HG03066 (cell line): ENCODE results near the gene ZCWPW1.
"Not testable (repeated sequence)": the region's sequence is repeated elsewhere in the genome, so short reads cannot be mapped to it uniquely, and the experiment has no call there.

ENCODE experiments used
- ATAC-seq: cut with Tn5 transposase; IDR thresholded peaks from one replicate; pipeline ENCODE4 v1.9.1; 2021; ENCODE audit warnings: low read depth; ENCODE audit not compliant: unreplicated experiment

The ZCWPW1 gene

GRCh38 chr7:100360135-100360854 lies 68.2 kb downstream of the ZCWPW1 start:
- ATAC-seq = no peak

- ATAC-seq = no peak
Observed at GRCh38 chr7:100358857-100359212, 69.7 kb downstream of the ZCWPW1 start.

DNA sequence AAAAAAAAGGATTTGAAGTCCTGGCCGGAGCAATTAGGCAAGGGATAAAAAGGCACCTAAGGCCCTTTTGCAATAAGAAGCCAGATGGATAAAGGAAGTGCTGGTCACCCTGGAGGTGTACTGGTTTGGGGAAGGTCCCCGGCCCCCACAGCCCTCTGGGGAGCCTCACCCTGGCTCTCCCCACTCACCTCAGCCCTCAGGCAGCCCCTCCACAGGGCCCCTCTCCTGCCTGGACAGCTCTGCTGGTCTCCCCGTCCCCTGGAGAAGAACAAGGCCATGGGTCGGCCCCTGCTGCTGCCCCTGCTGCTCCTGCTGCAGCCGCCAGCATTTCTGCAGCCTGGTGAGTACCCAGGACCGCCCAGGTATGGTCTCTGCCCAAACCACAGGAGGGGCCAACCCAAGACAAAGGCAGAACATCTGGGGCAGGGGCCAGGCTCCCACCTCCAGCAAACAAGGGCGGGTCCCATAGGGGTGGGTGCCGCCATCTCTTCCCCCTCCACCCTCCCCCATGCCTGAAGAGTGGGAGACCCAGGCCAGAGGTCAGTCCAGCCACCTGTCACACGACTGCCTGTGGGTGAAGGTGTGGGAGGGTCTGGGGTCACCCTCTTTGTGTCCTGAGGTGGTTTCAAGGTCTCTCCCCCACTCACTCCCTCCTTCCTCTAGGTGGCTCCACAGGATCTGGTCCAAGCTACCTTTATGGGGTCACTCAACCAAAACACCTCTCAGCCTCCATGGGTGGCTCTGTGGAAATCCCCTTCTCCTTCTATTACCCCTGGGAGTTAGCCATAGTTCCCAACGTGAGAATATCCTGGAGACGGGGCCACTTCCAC lies 70.3 kb downstream of the ZCWPW1 start, which contains the start of gene PILRB:
Gene PILRB (plus strand): TSS at position 91 of the 830 bp plus-strand sequence. CDS start 186 bp downstream, at position 277.
- no peak for ATAC-seq

DNA sequence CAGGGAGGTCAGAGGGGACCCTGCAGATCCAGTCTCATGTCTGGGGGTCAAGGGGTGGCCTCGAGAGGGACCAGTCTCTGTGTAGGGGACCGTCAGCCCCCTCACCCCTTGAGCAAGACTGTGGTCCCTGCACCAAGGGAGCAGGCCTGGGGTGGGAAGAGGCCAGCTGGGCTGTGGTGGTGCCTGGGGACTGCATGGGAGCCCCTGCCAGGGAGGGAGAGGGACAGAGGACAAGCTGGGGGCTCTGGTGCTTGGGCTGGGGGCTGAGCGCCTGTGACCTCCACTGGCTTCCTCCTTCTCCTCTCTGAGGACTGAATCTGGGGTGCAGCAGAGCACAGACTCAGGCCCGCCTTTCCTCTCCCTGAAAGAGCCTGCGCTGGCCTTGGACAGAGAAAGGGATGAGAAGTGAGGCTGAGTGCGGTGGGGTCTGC lies 71.4 kb downstream of the ZCWPW1 start:
- no peak for ATAC-seq

GRCh38 chr7:100356416-100357068 lies 72.0 kb downstream of the ZCWPW1 start:
- ATAC-seq = no peak

GRCh38 chr7:100353685-100354330 lies 74.7 kb downstream of the ZCWPW1 start:
- ATAC-seq = no peak

DNA sequence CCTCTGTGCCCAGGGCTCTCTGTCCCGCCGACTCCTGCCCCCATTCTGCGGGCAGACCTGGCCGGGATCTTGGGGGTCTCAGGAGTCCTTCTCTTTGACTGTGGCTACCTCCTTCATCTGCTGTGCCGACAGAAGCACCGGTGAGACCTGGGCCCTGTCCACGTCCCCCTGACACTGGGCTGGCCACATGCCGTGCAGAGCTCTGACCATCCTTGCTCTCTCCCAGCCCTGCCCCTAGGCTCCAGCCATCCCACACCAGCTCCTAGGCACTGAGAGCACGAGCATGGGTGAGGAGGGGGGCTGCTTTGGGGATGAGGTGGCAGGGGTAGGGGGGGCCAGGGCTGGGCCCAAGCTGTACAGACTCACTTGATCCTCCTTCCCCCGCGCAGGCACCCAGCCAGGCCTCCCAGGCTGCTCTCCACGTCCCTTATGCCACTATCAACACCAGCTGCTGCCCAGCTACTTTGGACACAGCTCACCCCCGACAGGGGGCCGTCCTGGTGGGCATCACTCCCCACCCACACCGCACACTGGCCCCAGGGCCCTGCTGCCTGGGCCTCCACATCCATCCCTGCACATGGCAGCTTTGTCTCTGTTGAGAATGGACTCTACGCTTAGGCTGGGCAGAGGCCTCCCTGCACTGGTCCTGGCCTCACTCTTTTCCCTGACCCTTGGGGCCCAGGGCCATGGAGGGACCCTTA lies 75.4 kb downstream of the ZCWPW1 start:
- no peak for ATAC-seq

DNA sequence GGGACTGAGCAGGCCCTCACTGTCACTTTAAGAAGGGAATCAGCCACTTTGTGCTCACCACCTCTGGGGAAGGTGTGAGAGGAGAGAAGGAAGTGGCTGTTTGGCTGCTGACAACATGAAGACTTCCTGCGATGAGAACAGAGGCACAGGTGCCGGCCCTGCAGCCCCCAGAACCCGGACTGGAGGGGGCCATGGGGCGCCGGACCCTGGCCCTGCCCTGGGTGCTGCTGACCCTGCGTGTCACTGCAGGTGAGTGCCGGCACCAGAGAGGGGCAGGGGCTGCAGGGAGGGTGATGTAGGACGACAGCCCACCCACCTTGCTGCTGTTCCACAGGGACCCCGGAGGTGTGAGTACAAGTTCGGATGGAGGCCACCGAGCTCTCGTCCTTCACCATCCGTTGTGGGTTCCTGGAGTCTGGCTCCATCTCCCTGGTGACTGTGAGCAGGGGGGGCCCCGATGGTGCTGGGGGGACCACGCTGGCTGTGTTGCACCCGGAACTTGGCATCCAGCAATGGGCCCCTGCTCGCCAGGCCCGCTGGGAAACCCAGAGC lies 76.2 kb downstream of the ZCWPW1 start:
- not testable (repeated sequence) for ATAC-seq

GRCh38 chr7:100351657-100352058 lies 76.8 kb downstream of the ZCWPW1 start:
- no peak for ATAC-seq
